ENCODE results near the gene PNPO.

The PNPO gene

DNA sequence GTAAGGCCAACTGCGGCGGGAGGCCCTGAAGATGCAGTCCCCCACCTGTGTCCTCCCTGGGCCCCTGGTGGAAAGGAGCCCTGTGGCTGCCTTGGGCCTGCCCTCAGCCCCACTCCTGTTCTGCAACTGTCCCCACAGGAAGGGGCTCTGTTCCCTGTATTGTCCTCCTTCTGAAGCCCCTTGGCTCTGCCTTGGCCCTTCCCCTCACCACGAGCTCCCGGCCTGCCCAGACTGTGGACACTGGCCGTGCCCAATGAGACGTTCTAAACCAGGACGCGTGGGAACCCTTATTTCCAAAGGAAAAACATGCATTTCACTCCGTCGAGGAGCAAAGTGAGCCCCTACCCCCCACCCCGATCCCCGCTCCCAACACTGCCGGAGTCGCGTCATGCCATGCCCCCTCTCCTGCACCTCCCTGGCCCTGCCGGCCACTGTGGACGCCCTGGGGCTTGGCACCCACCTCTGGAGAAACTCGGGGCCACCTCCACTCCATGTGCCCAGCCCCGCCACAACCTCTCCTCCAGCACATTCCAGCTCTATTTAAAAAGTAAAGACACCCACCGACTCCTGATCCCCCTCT, 13.5 kb upstream of the PNPO start:
- Histone ChIP-seq H3K9ac (ENCODE audit: low read length) (no peak overlapping the region), H3K9me3 (ENCODE audit: insufficient read depth, low read length) (no peaks in the 10 kb centered on the region), H3K36me3 (replicated peaks; ENCODE audit: low read depth, low read length) (peaks cover 21% of the 10 kb centered on the region), H2AFZ (ENCODE audit: low read depth, low read length) (no peak overlapping the region), H4K20me1 (ENCODE audit: insufficient read depth, low read length) (no peaks in the 10 kb centered on the region), H3K79me2 (ENCODE audit: low read length) (no peaks in the 10 kb centered on the region), H3K27me3 (ENCODE audit: low read depth, low read length) (no peaks in the 10 kb centered on the region), H3K4me1 (ENCODE audit: low read length) (0 out of 2 replicates have a peak, but pooled peaks cover 5% of the 10 kb centered on the region), H3K27ac (ENCODE audit: low read length) (no peak overlapping the region), H3K4me2 (ENCODE audit: low read length) (no peak overlapping the region), H3K4me3 (ENCODE audit: low read length) (no peak overlapping the region)
- TF ChIP-seq, protein P1, sequence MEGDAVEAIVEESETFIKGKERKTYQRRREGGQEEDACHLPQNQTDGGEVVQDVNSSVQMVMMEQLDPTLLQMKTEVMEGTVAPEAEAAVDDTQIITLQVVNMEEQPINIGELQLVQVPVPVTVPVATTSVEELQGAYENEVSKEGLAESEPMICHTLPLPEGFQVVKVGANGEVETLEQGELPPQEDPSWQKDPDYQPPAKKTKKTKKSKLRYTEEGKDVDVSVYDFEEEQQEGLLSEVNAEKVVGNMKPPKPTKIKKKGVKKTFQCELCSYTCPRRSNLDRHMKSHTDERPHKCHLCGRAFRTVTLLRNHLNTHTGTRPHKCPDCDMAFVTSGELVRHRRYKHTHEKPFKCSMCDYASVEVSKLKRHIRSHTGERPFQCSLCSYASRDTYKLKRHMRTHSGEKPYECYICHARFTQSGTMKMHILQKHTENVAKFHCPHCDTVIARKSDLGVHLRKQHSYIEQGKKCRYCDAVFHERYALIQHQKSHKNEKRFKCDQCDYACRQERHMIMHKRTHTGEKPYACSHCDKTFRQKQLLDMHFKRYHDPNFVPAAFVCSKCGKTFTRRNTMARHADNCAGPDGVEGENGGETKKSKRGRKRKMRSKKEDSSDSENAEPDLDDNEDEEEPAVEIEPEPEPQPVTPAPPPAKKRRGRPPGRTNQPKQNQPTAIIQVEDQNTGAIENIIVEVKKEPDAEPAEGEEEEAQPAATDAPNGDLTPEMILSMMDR (IDR thresholded peaks at IDR 0.05; ENCODE audit: low read depth, low read length) = no peak
- no peak for TF ChIP-seq EZH2phosphoT487 (IDR thresholded peaks at IDR 0.05; ENCODE audit: low read depth)

DNA sequence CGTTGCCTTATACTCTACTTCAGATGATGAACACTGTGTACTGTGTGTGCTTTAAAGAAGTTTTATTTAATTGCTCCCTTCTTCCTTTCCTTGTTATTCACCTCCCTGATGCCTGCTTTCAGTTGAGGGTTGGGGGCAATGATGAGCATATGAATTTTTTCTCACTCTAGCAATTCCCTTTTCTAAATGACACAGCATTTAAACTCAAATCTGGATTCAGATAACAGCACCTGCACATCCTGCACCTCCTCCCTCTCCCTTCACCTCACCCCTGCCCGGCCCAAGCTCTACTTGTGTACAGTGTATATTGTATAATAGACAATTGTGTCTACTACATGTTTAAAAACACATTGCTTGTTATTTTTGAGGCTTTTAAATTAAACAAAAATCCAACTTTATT, 13.0 kb upstream of the PNPO start:
- Histone ChIP-seq H3K9ac (ENCODE audit: low read length) (no peak overlapping the region), H2AFZ (ENCODE audit: low read depth, low read length) (no peak overlapping the region), H3K27ac (ENCODE audit: low read length) (no peak overlapping the region), H3K4me2 (ENCODE audit: low read length) (no peak overlapping the region), H3K79me2 (ENCODE audit: low read length) (no peaks in the 10 kb centered on the region), H3K36me3 (replicated peaks; ENCODE audit: low read depth, low read length) (peaks cover 17% of the 10 kb centered on the region), H4K20me1 (ENCODE audit: insufficient read depth, low read length) (no peaks in the 10 kb centered on the region), H3K4me1 (ENCODE audit: low read length) (0 out of 2 replicates have a peak, but pooled peaks cover 5% of the 10 kb centered on the region), H3K9me3 (ENCODE audit: insufficient read depth, low read length) (no peaks in the 10 kb centered on the region), H3K4me3 (ENCODE audit: low read length) (no peak overlapping the region), H3K27me3 (ENCODE audit: low read depth, low read length) (no peaks in the 10 kb centered on the region)
- TF ChIP-seq EZH2phosphoT487 (IDR thresholded peaks at IDR 0.05; ENCODE audit: low read depth) = no peak
- TF ChIP-seq, protein P1 (IDR thresholded peaks at IDR 0.05; ENCODE audit: low read depth, low read length) = no peak

DNA sequence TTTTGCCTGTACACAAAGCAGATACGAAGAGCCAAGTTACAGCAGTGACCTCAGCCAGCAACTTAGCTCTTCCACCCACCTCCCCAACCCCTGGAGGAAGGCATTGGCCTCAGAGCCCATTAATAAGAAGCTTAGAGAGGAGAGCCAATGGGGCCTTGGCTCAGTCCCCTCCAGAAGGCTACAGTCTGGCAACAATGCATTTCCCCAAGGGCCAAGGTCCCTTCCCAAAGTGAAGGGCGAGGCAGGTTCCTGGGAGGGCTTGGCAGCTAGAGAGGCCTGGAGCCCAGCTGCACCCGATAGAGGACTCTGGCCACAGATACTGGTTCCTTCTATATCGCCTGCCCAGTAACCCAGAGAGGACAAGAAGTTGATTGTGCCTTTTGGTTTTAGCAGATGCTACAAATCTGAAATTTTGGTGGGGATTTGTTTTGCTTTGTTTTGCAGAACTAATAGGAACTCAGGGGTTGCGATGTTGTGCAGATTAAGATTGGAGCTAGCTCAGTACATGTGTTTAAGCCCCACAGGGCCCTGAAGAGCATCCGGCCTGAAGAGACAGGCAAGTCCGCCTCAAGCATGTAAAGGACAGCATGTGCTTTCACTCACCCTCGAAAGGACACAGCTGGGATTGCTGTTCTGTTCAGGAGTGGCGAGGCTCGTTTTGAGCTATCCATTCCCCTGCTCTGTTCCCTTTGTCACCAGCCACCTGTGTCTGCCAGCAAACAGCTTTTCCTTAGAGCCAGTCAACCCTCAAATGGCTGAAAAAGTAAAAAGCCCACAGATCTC, 12.0 kb upstream of the PNPO start:
- H3K27me3 ChIP-seq (ENCODE audit: low read depth, low read length) = no peaks in the 10 kb centered on the region
- H3K4me3 ChIP-seq (ENCODE audit: low read length) = no peak overlapping the region
- H3K4me1 ChIP-seq (ENCODE audit: low read length) = 0 out of 2 replicates have a peak, but pooled peaks cover 5% of the 10 kb centered on the region
- H4K20me1 ChIP-seq (ENCODE audit: insufficient read depth, low read length) = no peaks in the 10 kb centered on the region
- no peak overlapping the region for H3K27ac ChIP-seq (ENCODE audit: low read length)
- no peak overlapping the region for H3K9ac ChIP-seq (ENCODE audit: low read length)
- H2AFZ ChIP-seq (ENCODE audit: low read depth, low read length) = no peak overlapping the region
- no peaks in the 10 kb centered on the region for H3K9me3 ChIP-seq (ENCODE audit: insufficient read depth, low read length)
- no peak for TF ChIP-seq EZH2phosphoT487 (IDR thresholded peaks at IDR 0.05; ENCODE audit: low read depth)
- TF ChIP-seq, protein P1 (IDR thresholded peaks at IDR 0.05; ENCODE audit: low read depth, low read length) = no peak
- H3K79me2 ChIP-seq (ENCODE audit: low read length) = no peaks in the 10 kb centered on the region
- H3K36me3 ChIP-seq (replicated peaks; ENCODE audit: low read depth, low read length) = peaks cover 17% of the 10 kb centered on the region
- H3K4me2 ChIP-seq (ENCODE audit: low read length) = no peak overlapping the region

DNA sequence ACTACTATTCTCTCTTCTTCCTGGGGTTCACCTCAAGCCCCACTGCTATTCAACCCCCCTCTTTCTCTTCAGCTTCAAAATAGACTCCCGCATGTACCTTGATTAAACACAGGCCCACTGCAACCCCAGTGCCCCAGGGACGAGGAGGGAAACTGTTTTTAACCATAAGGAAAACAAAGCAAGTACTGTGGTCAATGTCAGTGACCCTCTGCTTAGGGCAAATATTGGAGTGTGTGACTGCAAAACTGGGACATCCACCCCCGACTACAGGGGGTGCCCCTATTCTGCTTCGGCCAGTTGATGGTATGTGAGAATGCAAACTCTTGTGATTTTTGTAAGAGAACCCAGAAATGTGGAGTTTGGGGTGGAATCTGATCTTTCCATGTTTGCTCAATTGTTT, 9.5 kb upstream of the PNPO start:
- Histone ChIP-seq H4K20me1 (ENCODE audit: insufficient read depth, low read length) (no peaks in the 10 kb centered on the region), H3K4me3 (ENCODE audit: low read length) (no peak overlapping the region), H3K27ac (ENCODE audit: low read length) (no peak overlapping the region), H3K4me1 (ENCODE audit: low read length) (0 out of 2 replicates have a peak, but pooled peaks cover 5% of the 10 kb centered on the region), H3K9me3 (ENCODE audit: insufficient read depth, low read length) (no peaks in the 10 kb centered on the region), H3K4me2 (ENCODE audit: low read length) (no peak overlapping the region), H3K9ac (ENCODE audit: low read length) (no peak overlapping the region), H2AFZ (ENCODE audit: low read depth, low read length) (no peak overlapping the region), H3K27me3 (ENCODE audit: low read depth, low read length) (no peaks in the 10 kb centered on the region), H3K79me2 (ENCODE audit: low read length) (no peaks in the 10 kb centered on the region; the same call in 1 of the 2 replicates), H3K36me3 (replicated peaks; ENCODE audit: low read depth, low read length) (peaks cover 9% of the 10 kb centered on the region)
- TF ChIP-seq, protein P1 (IDR thresholded peaks at IDR 0.05; ENCODE audit: low read depth, low read length) = no peak
- TF ChIP-seq EZH2phosphoT487 (IDR thresholded peaks at IDR 0.05; ENCODE audit: low read depth) = no peak
